Stimulated activated CD4-positive, alpha-beta T cell treated with anti-CD3 and anti-CD28 coated beads, Interleukin-2, amount 100 ng/mL, for 48 hours (primary cell): ENCODE data around the gene C3orf33.

Experiments
- DNase-seq, 2 donors: peaks; one replicate each; pipeline ENCODE4 v3.0.0-alpha.2; 2020

Gene C3orf33

DNA sequence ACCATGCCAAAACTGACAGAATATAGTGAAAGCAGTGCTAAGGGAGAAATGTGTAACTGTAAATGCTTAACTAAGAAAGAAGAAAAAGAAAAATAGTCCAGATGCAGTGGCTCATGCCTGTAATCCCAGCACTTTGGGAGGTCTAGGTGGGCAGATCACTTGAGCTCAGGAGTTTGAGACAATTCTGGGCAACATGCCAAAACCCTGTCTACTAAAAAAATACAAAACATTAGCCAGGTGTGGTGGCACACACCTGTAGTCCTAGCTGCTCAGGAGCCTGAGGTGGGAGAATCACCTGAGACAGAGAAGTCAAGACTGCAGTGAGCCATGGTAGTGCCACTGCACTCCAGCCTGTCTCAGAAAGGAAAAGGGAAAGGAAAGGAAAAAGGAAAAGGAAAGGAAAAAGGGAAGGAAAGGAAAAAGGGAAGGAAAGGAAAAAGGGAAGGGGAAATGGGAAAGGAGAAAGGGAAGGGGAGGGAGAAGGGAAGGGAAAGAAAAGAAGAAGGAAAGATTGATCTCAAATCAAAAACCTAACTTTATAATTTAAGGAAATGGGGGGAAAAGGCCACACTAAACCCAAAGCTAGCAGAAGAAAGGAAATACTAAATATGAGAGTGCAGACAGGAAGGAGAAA lies 20.3 kb downstream of the C3orf33 start:
- no peak for DNase-seq

DNA sequence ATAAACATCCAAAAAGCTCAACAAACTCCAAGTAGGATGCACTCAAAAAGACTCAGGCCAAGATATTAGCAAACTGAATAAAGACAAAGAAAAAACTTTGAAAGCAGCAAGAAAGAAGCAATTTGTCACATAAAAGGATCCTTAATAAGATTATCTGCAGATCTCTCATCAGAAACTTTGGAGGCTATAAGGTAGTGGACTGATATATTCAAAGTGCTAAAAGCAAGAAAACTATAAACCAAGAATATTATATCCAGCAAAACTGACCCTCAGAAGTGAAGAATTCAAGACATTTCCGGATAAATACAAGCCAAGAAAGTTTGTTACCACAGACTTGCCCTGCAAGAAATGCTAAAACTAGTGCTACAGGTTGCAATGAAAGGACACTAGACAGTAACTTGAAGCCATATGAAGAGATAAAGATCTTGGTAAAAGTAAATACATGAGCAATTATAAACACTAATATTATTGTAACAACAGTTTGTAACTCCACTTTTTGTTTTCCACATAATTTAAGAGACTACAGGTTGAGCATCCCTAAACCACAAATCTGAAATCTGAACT lies 23.6 kb downstream of the C3orf33 start:
- DNase-seq: no peak

DNA sequence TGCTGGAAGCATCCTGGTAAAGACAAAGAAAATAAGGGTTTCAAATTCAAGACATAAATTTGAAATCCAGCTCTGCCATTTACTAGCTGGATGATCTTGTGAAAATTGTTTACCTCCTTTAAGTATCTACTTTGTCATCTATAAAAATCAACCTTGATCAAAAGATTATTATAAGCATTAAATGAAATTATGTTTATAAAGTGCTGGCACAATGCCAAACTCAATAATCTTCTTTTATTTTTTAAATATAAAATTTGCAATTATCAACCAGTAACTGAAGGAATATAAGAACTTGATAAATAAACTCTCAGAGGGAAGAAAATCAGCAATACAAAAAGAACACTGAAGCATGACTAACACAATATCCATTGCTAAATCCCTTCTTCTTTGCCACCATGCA lies 25.8 kb downstream of the C3orf33 start:
- no peak for DNase-seq

DNA sequence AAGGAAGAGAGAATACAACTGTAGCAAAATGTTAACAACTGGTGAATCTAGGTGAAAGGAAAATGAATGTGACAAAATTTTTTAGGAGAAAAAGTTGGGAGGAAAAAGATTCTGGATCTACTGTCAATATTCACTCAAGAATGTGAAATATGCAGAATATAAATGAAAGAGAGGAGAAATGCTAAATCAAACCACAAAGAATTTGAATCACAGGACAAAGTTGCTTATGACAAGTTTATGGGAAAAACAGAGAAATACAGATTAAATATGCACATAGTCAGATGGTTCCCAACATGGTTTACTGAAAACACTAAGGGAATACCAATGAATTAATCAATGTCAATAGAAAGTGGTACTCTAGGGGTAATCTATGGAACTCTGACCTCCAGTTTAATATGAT lies 27.6 kb downstream of the C3orf33 start:
- DNase-seq: no peak

DNA sequence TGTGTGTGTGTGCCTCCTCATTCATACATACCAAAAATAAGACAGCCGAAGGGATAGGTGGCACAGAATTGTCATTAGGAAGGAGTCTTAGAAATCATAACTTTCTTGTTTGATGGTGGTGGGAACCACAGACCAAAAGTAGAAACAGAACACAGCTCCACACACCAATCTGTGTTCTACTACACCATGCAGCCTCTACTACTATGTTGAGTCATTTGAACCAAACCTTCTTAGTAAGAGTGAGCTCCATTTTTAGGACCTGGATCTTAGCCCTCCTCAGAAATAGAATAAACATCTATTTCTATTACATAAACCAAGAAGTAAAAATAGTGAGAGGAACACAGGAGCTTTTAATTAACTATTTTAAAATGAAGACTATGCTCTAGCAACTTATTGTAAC lies 33.3 kb downstream of the C3orf33 start:
- no peak for DNase-seq

DNA sequence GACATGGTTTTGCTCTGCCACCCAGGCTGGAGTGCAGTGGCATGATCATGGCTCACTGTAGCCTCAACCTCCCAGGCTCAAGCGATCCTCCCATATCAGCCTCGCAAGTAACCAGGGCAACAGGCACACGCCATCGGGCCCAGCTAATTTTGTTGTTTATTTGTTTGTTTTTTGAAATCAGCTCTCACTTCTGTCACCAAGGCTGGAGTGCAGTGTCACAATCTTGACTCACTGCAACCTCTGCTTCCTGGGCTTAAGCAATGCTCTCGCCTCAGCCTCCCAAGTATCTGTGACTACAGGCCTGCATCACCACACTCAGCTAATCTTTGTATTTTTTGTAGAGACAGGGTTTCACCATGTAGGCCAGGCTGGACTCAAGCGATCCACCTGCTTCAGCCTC lies 35.0 kb downstream of the C3orf33 start:
- DNase-seq: no peak

DNA sequence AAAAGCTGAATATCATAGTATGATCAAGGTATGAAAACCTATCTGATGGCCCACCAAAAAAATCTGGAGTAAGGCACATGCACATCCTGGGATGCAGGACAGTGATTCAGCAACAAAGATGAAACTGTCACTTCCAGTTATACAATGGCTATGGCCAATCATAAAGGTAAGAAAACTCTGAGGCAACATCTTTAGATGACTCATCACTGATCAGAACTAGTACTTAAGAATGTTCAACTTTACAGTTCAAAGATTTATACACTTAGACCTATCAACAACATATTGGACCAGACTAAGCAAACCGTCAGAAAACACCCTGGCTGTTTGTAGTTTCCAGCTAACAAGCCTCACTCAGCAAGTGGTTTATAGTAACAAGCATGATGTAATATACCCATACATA lies 39.9 kb downstream of the C3orf33 start:
- DNase-seq: no peak

DNA sequence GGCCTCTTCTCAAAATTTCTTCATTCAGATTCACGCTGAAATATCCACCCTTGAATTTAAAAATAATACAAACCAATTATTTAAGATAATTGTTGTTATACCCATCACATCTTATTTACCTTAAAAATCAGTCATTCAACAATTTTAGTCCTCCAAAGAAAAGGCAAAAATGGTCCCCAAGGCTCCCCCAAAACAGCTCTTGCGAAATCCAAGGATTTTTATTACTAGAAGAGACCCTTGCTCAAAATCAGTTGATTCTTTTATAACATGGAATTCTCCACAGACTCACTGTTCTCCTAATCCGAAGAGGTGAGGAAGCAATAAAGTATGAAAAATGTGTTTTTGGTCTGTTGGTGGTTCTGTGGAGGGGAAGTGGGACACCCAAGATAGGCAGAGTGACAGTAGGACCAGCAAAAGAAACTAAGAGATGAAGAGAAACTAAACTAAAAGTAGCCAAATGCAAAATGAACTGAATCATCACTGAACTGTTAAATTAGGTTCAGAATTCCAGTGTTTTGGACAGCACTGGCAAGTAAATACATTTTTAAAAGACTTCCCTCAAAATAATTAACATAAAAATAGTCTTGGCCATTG lies 42.1 kb downstream of the C3orf33 start:
- DNase-seq: no peak

DNA sequence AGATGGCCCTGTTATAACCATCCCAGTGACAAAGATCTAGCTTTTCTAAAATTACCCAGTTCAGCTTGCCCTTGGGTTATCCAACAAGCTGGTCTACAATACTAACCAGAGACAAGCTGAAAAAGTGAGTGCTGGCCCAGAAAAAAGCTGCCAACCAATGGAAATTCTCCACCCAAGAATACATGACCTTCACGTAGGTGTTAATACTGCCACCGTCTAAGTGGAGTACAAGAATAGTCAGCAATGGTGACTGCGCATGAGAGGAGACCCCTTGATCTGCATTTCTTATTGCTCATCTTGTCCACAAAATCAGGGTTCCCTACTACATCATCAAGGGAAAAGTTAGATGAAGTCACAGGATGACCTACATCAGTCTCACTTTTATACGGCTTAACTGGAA lies 45.4 kb downstream of the C3orf33 start:
- DNase-seq: no peak

DNA sequence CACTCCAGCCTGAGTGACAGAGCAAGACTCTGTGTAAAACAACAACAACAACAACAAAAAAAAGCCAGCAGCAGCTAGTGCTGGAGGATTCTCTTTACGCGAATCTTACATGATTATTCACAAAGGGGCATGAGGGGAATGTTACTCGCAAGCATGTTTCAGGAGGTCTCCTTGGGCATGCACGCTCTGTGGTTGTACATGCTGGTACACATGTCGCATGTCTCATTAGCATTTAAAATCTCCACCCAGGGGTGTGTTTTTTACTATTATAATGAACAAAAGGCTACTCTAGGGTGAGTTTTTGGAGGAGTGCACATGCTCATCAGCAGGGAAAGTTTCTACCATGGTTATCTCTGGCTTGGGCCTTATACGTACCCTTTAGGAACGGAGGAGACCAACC lies 48.5 kb downstream of the C3orf33 start:
- no peak for DNase-seq

DNA sequence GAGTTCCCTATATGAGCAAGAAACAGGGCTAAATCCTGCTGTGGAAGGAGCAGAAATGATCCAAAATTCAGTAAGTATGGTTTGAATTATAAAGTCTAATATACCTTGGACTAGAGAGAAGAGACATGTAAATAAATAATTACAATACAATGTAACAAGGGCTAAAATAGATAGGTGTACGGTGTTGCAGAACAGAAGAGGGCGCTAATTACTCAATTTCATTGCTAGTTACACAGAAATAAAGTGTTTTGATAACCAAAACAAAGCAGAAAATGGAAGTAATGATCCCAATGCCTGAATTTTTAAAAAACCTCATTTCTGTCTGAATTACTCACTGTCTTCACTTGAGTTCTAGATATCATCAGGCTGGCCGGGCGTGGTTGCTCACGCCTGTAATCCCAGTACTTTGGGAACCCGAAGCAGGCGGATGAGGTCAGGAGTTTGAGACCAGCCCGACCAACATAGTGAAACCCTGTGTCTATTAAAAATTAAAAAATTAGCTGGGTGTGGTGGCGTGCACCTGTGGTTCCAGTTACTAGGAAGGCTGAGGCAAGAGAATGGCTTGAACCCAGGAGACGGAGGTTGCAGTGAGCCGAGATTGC lies 52.9 kb downstream of the C3orf33 start:
- no peak for DNase-seq

DNA sequence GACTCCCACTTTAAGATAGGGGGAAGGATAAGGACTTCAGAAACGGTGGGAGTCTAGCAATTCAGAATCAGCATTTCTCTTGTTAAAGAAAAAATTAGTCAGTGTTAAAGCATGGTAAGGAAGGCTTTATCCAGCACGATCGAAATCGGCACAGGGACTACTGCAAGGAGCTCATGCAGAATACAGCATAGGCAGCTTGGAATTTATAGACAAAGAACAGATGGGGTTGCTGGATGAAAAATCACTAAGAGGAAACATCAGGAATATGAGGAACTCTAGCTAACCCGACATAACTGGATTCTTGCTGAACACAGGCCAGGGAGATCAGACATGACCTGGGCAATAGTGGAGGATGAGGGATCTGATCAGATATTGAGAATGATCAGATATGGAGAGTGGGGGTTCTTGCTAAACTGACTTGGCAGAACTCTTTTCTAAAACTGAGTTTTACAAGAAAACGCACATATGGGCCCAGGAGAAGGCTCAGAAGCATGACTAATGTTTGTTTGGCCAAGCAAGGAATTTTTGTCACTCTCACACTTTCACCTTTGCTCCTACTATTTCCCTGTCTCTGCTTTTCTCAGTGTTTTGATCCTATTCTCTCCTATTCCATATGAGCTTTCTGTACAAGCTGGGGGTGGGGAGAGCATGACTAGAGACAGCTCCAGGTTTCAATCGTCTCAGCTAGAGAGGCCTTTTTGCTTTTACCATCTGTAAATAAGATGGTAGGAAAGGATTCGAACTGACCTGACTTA lies 57.3 kb downstream of the C3orf33 start:
- DNase-seq: no peak

DNA sequence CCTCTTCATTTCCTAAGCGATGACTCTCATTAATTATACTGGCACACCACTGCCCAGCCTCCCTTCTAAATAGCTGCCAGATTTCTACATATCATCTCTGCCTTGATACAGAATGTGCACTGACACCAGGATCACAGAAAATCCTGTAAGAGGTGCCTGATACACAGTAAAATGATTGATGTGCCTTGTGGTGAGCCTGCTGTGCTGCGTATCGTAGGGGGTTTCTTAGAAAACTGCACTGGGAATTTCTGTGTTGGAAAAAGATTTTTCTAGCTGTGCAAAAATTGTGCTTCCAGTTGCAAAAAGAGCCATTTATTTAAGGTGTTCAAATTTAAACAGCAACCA lies 58.2 kb downstream of the C3orf33 start:
- no peak for DNase-seq

DNA sequence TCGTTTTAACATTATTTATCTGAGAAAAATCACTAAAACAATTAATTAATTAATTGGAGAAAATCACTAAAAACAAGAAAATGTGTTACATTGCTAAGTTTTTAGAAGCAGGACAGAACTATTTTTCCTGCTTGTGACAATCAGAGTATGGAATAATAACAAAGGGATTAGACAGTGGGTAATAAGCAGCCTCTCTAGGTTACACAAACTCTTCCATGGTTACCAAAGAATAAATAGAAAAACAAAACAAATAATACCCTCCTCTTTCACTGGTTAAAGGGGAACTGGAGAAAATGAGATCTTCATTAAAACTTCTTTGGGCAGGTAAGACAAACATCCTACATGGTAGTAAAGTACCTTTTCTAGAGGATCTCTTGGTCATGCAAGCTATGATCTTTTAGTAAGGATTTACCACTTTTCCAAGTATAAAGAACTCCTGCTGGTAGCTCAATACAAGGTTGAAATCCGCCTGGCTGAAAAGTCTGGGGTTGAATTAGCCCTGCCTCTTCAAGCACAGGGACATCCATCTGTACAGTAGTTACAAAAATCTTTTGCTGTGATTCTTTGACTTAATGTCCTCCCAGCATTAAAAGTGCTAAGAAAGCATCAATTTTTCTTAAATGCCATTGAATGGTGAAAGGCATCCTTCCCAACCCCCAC lies 58.7 kb downstream of the C3orf33 start:
- DNase-seq: no peak

DNA sequence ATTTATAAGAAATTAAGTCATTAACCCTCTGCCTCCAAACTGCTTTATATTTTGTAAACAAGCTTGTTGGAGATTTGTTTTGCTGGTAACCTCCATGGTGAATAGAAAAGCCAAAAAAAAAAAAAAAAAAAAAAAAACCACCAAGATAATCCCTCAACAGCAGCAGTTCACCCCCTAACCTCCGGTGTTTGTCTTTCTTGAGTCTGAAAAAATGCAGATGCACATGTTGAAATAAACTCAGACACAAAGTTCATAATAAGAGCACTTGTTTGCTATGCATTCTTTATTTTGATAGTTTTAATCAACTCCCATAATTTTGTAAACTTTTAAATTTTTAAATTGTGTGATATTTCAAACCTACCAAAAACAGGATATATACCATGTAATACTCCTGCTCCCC lies 59.4 kb downstream of the C3orf33 start:
- no peak for DNase-seq

DNA sequence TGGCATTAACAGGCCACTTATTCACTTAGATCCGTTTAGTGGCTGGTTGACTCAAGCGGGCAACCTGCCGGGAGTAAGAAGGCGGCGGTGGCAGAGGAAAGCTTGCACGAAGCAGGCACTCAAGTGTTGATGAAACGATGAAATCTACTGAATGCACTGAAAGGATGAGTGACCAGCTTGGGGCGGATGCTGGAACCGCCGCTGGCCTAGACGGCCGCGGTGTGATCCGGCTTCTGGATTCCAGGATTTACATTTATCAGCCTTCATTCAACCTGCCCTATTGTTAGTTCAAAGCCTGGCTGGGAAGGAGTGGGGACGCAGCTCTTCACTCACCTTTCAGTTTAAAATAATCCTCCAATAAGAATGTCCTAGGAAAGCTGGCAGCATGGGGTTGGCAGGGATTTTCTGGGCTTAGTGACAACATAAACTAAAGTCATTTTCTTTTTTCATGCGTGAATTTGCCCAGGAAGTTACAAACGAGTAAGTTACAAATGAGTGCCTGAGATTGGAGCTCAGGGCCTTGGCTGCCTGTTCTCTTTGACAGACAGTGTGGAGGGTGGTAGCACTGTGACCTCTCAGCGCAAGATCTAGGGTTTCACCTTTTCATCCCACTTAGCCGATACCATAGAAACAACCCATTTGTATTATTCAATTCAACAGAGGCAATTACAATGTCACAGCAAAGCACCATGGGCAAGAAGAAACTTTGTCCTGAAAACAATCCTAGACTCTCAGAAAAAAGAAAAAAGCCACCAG lies 60.1 kb downstream of the C3orf33 start:
- DNase-seq: no peak

DNA sequence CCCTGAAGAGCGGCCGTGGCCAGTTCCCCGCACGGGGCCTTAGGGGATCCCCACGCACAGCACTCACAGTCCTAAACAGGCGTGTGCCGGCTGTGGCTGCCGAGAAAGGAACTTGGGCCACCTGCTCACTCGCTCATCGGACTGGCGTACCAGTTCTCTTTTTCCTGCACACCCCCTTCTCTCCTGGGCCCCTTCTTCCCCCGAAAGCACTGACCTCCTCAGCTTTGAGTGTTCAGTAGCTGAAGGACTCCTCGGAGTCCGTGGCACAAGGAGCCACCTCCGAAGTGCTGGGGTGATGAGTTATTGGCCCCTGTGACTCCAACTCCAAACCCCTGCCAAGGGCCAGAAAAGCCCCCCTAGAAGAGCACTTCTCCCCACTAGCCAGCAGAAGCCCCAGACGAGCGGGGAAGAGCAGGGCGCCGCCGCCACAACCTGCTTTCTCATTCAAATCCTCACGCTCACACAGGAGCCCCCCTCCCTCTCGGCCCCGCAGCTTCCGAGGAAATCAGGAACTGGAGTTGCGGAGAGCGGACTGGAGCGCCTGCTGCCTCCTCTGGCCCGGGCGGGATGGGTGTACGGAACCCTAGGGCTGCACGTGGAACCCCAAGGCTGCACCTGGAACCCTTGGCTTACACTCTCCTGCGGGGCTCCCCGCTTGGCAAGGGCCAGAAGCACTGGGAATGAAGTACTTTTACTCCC lies 61.3 kb downstream of the C3orf33 start, which contains the start of gene PLCH1:
TSS of gene PLCH1 (minus strand) at position 446 of the 699 bp plus-strand sequence. CDS start 40,847 bp downstream, outside the sequence.
- peak; percentile 25 to 27 for DNase-seq

DNA sequence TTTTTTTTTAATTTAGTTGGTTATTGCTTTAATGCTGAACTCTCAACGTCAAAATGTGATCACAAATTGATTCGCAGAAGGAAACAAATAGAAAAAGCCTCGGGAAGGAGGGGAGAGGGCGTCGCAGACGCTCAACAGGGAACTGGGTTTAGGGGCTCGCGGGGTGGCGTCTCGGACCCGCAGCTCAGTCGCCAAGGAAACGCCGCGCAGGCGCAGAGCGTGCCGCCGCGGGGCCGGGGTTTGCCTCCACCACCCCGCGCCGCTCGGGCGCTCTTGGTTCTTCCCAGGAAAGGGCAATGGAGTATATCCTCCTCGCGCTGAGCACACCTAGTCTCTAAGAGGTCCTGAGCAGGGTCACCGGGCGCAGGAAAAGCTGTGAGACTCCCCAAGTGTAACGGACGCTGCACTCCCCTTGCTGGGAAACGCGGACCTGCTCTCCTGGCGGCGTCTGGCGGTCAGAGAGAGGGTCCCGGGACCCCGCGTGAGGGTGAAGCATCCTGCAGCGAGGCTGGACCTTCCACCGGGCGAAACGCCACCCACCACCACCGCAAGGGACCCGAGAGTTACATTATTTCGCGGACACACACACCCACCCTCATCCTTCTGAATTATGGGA lies 62.0 kb downstream of the C3orf33 start:
- DNase-seq: peak; percentile 36 to 57

DNA sequence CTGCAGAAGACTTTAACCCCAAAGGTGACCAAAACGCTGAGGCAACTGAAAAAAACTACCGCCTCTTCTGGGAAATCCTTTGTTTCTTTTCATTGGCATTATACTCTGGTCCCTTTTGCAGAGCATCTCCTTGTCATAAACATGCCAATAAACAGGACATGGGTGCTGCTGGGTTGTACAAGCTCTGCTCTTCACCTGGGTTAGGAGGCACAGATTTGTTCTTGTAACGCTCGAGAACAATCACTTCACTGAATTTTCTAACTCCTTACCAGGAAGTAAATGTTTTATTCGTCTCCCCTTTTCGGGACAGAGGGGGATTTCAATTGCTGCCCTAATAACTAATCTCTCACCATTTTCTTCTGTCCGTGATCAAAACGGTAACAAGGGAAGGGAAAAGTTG lies 62.5 kb downstream of the C3orf33 start:
- no peak for DNase-seq

DNA sequence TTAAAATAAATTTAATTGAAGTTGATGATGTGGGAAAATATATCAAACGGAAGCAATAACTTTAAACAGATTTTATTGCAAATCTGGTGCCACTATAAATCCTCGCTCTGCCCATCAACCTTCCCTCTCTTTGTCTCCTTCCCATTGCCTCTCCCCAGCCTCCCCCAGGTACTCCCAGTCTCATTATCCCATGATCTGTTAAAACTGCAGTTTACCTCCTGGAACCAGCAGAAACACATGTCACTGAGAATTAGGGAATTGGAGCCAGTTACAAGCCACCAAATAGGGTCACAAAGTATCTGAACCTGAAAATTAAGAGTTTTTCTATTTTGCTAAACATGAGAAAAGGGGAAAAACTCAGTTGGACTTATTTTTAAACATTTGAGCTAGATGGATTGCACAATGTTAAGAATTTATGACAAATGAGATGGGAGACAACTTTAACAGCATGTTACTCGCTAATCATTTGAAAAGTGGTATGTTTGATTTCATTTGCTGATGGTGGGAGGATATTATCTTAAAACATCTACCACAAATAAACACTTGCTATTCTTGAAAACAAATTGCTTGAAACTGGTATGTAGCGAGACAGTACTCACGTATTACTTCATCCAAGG lies 63.6 kb downstream of the C3orf33 start:
- DNase-seq: no peak

DNA sequence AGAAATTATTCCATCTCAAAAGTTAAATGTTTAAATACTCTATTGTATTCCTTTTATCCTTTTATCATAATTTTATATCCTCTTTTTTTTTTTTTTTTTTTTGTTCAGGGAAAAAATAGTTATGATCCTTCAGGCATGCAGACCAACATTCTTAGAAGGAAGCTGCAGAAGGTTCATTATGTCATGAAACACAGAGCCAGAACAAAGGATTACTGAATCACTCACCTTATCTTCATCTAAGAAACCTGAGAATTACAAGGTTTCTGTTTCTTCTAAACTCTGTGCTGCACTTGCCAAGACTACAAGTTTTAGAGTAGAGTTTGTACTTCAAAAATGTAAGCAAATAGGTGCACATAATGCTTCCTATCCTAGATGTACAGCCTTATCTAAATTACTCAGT lies 64.5 kb downstream of the C3orf33 start:
- DNase-seq: no peak
